GM03348 (cell line): ENCODE measurements around the gene CBLN3.

Experiments
- DNase-seq: peaks from one replicate; pipeline ENCODE4 v3.0.0; 2012; ENCODE audit warnings: low spot score

CBLN3 gene

DNA sequence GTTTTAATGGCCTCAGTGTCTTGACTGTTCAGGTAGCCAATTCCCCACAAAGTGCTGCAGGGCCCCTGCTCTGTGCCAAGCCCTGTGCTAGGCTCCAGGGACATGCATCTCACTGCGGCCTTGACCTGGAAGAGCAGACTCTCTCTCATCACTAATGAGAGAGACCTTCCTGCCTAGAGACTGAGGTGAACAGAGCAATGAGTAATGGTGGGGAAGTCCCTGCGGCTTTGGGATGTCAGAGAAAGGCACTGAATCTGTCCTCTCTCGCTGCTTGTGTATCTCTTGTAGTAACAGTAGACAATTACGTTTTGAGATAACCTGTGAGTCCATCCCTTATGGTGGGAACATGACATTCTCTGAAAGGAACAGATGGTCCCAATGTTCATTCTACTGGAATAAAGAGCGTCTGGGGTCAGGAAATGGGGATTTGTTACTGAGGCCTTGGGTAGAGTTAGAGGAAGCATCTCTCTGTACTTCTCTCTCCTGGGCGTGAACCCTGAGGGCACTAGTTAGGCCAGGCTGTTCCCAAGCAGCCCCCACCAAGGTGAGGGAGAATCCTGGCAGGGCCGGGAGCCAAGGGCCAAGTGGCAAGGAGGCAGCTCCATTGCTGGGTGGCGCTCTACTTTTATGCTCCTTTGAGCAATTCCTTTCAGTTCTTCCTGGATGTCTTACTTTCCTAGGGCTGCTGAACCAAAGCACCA is 48.0 kb downstream of the CBLN3 start:
- DNase-seq = no peak

DNA sequence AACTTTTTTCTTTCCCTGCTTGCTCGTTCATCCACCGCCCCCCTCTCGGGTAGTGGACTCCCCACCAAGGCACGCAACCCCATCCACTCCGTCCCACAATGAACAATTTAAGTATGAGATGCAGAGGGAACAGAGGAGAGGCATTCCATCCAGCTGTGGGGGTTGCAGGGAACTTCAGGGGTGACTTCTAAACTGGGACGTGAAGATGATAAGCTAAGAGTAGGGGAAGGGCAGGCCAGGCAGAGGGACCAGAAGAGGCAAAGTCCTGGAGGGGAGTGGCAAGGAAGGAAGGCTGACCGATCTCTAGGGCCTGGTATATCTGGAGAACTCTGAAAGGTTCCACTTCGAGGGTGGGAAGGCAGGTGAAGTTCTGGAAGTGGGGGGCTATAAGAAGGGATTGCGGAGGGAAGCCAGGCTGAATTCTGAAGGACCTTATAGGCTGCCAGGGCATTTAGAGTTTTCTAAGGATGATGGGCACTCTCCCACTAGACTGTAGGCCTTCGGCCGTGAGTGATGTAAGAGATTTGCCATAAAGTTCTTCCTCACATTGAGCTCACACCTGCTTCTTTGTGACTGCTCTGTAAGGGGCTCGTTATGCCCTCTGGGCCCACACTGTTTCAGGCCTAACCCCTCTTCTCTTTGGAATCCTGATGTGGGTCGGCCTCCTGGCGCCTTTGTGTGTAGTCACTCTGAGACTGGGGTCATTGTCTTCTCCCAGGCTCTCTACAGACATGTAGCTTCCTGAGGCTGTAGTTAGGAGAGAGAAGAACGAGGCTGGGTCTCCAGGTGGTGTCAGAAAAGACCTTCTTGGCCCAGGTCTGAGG is 49.3 kb downstream of the CBLN3 start:
- no peak for DNase-seq

DNA sequence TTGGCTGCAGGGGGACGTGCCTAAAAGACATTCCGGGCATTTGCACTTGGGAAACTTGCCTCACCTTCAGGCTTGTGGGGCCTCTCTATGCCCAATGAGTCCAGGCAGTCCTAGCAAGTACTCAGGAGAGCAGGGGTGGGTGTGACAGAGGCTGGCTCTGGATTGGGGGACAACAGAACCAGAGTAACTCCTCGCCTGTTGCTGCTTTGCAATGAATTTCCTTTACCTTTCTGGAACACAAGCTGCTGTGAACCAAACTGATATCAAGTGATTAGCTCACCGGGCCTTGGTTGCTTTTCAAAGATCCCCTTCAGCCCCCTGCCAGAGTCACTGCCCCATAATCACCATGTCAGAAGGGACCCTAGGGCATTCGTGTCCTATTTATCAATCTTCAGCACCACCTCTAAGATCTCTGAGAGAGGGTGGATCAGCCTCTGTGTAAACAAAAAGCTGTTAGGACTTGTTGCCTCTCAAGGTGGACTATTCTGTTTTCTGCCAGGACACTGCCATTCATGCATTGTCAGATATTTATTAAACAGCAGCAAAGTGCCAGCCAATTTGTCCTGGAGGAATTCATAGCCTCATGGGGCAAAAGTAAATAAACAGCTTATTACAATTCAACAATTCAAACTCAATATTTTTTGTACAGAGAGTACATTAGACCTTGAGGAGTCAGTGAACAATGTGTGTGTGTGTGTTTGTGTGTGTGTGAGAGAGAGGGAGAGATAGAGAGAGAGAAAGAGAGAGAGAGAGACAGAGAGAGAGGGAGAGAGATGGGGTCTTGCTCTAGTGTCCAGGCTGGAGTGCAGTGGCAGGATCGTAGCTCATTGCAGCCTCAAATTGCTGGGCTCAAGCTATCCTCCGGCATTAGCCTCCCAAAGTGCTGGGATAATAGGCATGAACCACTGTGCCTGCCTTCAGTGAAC is 50.2 kb downstream of the CBLN3 start:
- DNase-seq = no peak

DNA sequence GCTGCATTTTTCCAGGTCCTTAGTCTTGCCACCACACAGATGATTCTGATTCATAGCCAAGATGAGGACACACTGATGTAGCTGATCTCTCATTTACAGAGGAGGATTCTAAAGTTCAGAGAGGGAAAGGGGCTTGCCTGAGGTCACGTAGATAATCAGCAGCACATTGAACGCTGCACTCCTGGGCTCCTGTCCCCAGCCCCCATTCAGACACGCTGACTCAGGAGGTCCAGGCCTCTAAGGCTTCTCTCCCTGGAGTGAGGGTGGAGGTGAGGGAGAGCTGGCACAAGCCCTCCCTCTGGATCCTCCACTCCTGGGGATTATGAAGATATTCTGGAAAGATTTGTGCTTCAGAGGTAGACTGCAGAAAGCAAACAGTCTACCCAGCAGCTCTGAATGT is 51.1 kb downstream of the CBLN3 start:
- no peak for DNase-seq

DNA sequence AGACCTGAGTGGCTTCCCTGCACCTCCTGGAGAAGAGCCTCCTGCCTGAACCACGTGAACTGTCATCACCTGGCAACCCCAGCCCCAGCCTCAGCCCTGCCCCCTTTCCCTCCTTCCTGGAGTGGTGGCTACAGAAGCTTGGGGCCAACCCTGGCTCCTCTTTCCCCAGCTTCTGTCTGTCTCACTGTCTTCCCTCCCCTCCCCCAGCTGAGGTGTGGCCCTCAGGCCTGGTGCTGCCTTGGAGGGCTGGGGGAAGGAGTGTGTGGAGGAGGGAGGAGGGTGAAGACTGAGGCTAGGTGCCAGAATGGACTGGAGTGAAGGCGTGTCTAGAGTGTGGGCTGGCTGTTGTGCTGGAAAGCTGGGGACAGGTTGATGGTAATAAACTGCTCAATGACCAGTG is 51.8 kb downstream of the CBLN3 start:
- DNase-seq = no peak

DNA sequence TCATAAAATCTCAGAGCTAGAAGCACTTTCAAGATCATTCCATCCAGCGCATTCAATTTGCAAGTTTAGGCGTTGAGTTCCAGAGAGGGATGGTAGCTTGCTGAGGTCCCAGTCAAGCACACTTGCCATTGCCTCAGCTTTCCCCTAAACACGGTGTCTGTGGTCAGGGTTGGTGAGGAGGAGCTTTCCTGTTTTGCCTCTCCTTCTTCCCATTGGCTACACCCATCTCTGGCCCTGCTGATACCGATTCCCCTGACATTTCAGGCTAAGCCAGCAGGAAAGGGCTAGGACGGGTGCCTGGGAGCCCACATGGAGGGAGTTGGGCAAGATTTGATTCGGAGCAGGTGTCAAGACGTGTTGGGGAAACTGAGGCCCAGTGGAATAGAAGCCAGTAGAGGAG is 52.3 kb downstream of the CBLN3 start:
- no peak for DNase-seq
